Ureter (tissue), 1 donor: ENCODE results near the gene HID1. TPM values are rescaled to one million over a fixed set of nuclear protein-coding genes. Genes with fewer than 3 reads are reported as not detected.
"Not testable (repeated sequence)": the region's sequence is repeated elsewhere in the genome, so short reads cannot be mapped to it uniquely, and the experiment has no call there.

Experiments used
- DNase-seq: peaks from one replicate; pipeline ENCODE4 v3.0.0-alpha.2; 2020; ENCODE audit warnings: low spot score
- total RNA-seq: library from RNA; stranded (reverse); gene quantifications from one replicate; pipeline ENCODE4 v1.2.4, GENCODE V29; 2023
- donor health status: DM: yes; HTN: yes; CAD: no.

The HID1 gene
- total RNA-seq, 1 donor from 2014 or later, result 78.1 TPM

GRCh38 chr17:75001915-75002843, 29.6 kb upstream of the HID1 start:
- no peak for DNase-seq

- no peak for DNase-seq
These were observed 27.0 kb upstream of the HID1 start for GRCh38 chr17:74999523-74999922.

DNA sequence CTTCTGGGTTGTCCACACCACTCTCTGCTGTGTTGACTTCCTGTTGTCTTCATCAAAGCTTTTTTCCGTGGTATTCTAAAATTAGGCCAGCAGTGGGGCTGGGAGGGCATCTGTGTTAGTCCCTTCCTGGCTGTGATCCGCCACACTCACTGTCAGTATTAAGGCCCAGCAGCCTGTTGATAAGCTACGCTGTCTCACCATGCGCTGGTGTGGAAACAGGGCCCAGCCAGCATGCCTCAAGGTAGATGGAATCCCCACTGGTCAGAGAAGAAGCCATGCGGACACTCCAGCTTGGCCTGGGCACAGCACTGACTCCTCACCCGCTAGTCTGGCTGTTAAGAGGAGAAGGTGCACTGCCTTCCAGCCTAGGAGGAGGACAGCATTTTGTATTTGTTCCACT, 26.2 kb upstream of the HID1 start:
- no peak for DNase-seq

GRCh38 chr17:74995847-74996246, 23.3 kb upstream of the HID1 start:
- no peak for DNase-seq

DNA sequence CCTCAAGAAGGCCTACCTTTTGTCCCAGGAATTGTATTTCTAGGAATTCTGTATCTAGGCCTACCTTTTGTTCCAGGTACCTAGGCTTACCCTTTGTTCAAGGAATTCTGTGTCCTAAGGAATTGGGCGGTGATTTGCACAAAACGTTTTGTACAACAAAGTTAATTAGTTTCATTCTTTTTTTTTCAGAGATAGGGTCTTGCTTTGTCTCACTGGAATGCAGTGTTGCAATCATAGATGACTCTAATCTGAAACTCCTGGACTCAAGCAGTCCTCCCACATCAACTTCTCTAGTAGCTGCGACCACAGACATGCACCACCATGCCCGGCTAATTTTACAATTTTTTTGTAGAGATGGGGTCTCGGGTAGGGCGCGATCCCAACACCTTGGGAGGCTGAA, 21.9 kb upstream of the HID1 start:
- DNase-seq, result no peak

DNA sequence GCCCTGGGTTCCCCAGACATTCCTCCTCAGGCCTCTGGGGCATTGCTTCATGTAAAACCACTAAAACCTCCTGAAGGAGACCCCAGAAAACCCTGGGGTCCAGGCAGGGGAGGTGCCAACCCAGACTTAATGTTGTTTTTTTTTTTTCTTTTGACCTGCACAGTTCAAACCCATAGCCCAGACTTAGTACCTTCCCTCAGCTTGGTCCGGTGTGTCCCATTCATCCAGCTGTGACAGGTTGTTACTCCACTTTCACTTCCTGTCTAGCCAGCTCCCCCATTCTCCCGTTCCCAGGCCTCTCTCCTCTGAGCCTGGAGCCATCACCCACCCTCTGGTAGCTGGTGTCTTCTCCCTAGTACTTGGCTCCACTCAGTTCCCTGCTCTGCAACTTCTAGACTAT, 19.7 kb upstream of the HID1 start:
- DNase-seq, result no peak

GRCh38 chr17:74990581-74991105, 18.1 kb upstream of the HID1 start:
- DNase-seq, result no peak

GRCh38 chr17:74987909-74988711, 15.6 kb upstream of the HID1 start:
- DNase-seq, result peak; percentile 85

DNA sequence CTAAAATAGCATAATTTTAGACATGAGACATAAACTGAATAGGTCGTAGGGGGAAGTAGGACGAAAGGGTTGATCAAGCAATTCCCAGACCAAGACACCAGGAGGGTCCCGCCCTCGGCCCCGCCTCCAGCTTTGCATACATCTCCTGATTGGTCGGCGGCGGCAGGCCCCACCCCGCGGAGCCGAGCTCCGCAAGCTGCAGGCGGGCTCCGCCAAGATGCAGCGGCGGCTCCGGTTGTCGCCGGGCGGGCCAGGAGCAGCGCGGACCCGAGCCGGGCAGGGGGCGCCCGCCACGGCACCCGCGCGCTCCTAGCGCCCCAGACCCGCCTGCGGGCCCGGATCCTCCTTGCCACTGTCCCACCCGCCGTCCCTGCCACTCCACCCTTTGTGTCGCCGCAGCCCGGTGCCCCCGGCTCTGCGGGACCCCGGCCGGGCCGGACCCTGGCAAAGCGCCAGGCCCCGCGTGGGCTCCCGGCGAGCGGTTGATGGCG, 14.9 kb upstream of the HID1 start, which contains the start of gene CDR2L:
Gene CDR2L, plus strand, starts transcription at position 215 of the 491 bp plus-strand sequence. CDS start 412 bp downstream, outside the sequence.
- DNase-seq, result peak; percentile 97

DNA sequence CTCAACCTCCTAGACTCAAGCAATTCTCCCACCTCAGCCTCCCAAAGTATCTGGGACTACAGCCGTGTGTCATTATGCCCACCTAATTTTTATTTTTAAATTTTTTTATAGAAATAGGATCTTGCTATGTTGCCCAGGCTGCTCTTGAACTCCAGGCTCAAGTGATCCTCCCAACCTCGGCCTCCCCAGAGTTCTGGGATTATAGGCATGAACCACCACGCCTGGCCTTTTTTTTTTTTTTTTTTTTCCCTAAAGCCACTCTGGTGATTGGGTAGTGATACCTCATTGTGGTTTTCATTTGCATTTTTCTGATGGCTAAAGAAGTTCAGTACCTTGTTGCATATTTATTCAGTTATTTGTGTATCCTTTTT, 13.6 kb upstream of the HID1 start:
- DNase-seq, result no peak

DNA sequence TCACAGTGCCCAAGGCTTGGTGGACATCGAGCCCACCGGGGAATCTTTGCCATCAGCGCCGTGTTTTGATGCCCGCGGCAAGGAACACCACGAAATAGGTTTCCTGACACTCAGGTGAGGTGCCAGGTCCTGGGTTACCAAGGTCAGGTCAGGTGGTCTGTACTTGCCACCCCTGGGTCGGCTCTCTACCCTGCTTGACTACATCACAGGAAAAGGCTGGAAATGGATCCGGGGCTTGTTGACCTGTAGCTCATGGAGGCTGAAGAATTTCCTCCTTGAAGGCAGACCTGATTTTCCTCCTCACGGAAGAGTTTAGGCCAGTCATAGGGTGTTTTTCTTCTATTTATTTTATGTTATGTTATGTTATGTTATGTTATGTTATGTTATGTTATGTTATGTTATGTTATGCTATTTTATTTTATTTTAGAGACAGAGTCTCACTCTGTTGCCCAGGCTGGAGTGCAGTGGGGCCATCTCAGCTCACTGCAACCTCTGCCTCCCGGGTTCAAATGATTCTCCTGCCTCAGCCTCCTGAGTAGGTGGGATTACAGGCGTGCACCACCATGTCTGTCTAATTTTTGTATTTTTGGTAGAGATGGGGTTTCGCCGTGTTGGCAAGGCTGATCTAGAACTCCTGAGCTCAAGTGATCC, 10.2 kb upstream of the HID1 start:
- not testable (repeated sequence) for DNase-seq

GRCh38 chr17:74981979-74982662, 9.6 kb upstream of the HID1 start:
- peak; percentile 76 for DNase-seq

- DNase-seq, result no peak
These were observed 8.9 kb upstream of the HID1 start for GRCh38 chr17:74981318-74981978.

GRCh38 chr17:74979408-74980146, 7.0 kb upstream of the HID1 start:
- DNase-seq, result no peak

DNA sequence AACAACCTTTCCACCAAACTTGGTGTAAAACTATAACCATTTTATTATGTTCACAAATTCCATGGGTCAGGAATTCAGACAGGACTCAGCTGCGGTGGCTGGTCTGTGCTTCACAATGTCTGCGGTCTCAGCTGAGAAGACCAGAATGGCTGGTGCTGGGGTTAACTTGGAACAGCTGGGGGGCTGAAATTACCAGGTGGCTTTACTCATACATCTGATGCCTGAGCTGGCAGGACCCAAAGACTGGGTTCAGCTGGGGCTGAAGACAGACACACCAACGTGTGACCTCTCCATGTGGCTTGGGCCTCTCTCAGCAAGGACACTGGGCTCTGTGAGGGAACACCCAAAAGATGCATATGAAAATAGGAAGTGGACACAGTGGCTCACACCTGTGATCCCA, 5.7 kb upstream of the HID1 start:
- DNase-seq, result no peak

DNA sequence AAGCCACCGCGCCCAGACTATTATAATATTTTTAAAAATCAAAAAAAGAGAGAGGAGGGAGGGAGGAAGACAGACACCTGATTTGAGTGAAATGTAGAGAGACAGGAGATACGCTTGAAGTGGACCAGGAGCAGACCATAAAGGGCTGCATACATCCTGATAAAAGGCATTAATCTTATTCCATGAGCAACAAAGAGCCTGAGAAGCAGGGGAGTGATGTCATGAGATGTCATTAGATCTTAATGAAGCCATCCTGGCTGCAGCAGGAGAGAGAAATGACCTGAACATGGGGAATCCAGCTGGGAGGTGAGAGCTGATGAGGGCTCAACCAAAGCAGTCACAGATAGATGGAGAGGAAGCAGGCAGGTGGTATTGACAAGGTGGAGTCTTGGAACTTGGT, 5.2 kb upstream of the HID1 start:
- DNase-seq, result no peak

GRCh38 chr17:74975943-74976342, 3.4 kb upstream of the HID1 start:
- no peak for DNase-seq

DNA sequence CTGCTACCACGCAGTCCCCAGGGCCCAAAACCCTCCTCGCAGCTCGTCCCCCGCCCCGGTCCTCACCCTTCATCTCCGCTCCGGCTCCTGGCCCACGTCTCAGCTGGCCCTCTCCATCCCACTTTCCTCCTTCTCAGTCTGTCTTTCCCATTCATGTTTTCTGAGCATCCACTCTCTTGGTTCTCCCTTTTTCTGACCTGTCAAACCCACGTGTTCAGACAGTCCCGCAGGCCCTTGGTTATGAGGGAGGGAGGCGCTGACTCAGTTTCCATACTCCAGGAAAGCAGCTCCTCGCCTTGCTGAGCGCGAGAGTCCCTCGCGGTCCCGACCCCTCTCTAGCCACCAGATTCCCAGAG, 392 bp upstream of the HID1 start:
- DNase-seq, result no peak

DNA sequence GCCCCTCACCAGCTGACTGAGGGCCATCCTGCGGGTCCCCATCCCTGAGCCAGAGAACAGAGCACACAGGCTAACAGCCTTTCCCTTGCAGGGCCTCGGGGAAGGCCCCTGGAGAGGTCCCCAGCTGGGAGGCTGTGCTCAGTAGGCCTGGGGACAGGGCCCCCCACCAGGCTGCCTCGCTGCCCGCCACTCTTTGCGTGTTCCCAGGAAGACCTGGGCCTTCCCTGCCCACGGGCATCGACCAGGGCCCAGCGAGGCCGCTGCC, 785 bp downstream of the HID1 start:
- DNase-seq, result no peak

DNA sequence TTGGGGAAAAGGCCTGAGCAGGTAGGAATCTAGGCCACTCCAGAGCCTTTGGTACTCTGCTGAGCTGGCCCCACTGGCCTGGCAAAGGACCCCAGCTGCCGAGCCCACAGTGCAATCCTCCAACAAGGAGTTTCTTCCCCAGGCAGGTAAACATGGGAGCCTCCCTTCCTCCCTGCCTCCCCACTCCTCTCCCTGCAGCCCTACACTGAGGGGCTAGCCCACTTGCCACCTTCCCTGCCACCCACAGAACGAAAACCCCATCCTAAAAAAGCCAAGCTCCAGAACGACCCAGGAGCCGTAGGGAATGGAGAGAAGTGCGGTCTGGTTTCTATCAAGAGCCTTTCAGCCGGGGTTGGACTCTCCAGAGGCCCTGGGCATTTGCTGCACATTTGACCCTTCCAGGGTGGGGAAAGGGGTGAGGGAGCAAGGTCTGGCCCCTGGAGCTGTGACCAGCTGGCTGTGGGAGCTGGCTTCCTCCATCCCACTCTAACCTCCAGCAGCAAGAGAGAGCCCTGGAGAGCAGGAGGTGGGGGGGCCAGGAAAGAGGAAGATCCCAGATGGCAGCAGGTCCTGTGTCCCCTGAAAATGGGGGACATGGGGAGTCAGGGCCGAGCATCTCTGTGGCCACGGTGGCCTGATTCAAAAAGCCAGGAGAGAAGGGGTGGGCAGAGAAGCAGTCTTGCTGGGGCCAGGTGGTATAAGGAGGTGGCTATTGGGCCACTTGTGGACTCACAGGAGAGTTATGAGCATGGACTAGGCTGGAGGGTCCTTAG, 1.3 kb downstream of the HID1 start:
- DNase-seq, result no peak
